HG03558 (cell line): ENCODE measurements around the gene ROCK2.
"Not testable (repeated sequence)": the region's sequence is repeated elsewhere in the genome, so short reads cannot be mapped to it uniquely, and the experiment has no call there.

Experiments
- ATAC-seq: cut with Tn5 transposase; IDR thresholded peaks from one replicate; pipeline ENCODE4 v1.9.1; 2021; ENCODE audit warnings: moderate number of reproducible peaks; ENCODE audit not compliant: unreplicated experiment; ENCODE audit errors: extremely low read depth

The ROCK2 gene

GRCh38 chr2:11242542-11243174, 101.8 kb downstream of the ROCK2 start:
- no peak for ATAC-seq

GRCh38 chr2:11241412-11242203, 102.8 kb downstream of the ROCK2 start:
- no peak for ATAC-seq

GRCh38 chr2:11239666-11240462, 104.6 kb downstream of the ROCK2 start:
- ATAC-seq: no peak

- no peak for ATAC-seq
These were observed 105.3 kb downstream of the ROCK2 start for GRCh38 chr2:11239147-11239546.

- no peak for ATAC-seq
These were observed 107.3 kb downstream of the ROCK2 start for GRCh38 chr2:11237122-11237521.

GRCh38 chr2:11236335-11236734, 108.1 kb downstream of the ROCK2 start:
- no peak for ATAC-seq

- no peak for ATAC-seq
These were observed 108.9 kb downstream of the ROCK2 start for GRCh38 chr2:11235583-11235982.

- ATAC-seq: no peak
These were observed 110.1 kb downstream of the ROCK2 start for GRCh38 chr2:11234309-11234708.

GRCh38 chr2:11231193-11231592, 113.2 kb downstream of the ROCK2 start:
- ATAC-seq: not testable (repeated sequence)

GRCh38 chr2:11228692-11229091, 115.7 kb downstream of the ROCK2 start:
- ATAC-seq: no peak

- no peak for ATAC-seq
These were observed 116.8 kb downstream of the ROCK2 start for GRCh38 chr2:11227595-11227994.

- no peak for ATAC-seq
These were observed 119.5 kb downstream of the ROCK2 start for GRCh38 chr2:11224887-11225286.

- ATAC-seq: no peak
These were observed 121.6 kb downstream of the ROCK2 start for GRCh38 chr2:11222845-11223244.

GRCh38 chr2:11220445-11220844, 124.0 kb downstream of the ROCK2 start:
- no peak for ATAC-seq

- no peak for ATAC-seq
These were observed 129.0 kb downstream of the ROCK2 start for GRCh38 chr2:11215407-11215806.

- no peak for ATAC-seq
These were observed 129.7 kb downstream of the ROCK2 start for GRCh38 chr2:11214770-11215169.

GRCh38 chr2:11213975-11214374, 130.5 kb downstream of the ROCK2 start:
- ATAC-seq: no peak

GRCh38 chr2:11213090-11213638, 131.3 kb downstream of the ROCK2 start:
- no peak for ATAC-seq

- no peak for ATAC-seq
These were observed 131.8 kb downstream of the ROCK2 start for GRCh38 chr2:11212645-11213044.

GRCh38 chr2:11208083-11208482, 136.4 kb downstream of the ROCK2 start:
- ATAC-seq: no peak

- ATAC-seq: no peak
These were observed 141.0 kb downstream of the ROCK2 start for GRCh38 chr2:11203480-11203879.
